HG03457 (cell line): ENCODE results near the gene CSE1L.
"Not testable (repeated sequence)": the region's sequence is repeated elsewhere in the genome, so short reads cannot be mapped to it uniquely, and the experiment has no call there.

Experiments used
- ATAC-seq: cut with Tn5 transposase; IDR thresholded peaks from one replicate; pipeline ENCODE4 v1.9.1; 2021; ENCODE audit warnings: moderate number of reproducible peaks; ENCODE audit not compliant: unreplicated experiment

CSE1L gene, protein sequence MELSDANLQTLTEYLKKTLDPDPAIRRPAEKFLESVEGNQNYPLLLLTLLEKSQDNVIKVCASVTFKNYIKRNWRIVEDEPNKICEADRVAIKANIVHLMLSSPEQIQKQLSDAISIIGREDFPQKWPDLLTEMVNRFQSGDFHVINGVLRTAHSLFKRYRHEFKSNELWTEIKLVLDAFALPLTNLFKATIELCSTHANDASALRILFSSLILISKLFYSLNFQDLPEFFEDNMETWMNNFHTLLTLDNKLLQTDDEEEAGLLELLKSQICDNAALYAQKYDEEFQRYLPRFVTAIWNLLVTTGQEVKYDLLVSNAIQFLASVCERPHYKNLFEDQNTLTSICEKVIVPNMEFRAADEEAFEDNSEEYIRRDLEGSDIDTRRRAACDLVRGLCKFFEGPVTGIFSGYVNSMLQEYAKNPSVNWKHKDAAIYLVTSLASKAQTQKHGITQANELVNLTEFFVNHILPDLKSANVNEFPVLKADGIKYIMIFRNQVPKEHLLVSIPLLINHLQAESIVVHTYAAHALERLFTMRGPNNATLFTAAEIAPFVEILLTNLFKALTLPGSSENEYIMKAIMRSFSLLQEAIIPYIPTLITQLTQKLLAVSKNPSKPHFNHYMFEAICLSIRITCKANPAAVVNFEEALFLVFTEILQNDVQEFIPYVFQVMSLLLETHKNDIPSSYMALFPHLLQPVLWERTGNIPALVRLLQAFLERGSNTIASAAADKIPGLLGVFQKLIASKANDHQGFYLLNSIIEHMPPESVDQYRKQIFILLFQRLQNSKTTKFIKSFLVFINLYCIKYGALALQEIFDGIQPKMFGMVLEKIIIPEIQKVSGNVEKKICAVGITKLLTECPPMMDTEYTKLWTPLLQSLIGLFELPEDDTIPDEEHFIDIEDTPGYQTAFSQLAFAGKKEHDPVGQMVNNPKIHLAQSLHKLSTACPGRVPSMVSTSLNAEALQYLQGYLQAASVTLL

DNA sequence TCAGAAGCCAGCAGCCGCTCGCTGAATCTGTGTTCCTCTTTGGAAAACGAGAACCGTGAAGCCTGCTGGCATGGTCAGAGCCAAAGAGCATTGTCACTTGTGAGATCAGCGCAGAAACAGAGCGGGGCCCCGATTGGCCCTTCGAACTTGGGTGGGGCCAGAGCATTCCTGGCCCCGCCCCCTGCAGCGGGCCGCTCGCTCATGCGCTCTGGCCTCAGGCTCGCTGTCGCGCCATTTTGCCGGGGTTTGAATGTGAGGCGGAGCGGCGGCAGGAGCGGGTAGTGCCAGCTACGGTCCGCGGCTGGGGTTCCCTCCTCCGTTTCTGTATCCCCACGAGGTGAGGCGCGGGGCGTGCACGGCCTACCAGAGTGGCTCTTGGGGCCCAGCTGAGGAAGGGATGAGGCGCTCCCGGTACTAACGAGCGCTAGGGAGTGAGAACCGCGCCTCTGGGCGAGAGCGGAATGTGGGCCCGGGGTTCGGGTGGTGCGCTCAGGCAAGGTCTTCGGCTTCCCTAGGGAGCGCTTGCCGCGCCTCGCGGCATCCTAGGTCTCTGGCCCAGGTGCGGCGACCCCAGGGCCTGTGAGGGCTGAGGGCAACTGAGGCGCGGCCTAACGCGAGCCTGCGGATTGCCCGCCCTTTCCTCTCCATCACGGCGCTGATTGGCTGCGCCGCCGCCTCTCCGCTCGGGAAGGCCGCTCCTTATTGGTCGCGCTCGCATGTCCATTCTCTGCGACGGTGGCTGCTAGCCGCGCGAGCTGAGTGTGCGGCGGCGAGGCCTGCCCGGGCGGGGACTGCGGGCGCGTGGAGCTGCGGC is at the start of gene CSE1L:
Gene CSE1L, plus strand, starts transcription at position 226 of the 814 bp plus-strand sequence. CDS start 12,152 bp downstream, outside the sequence.
- ATAC-seq = peak; percentile 60

DNA sequence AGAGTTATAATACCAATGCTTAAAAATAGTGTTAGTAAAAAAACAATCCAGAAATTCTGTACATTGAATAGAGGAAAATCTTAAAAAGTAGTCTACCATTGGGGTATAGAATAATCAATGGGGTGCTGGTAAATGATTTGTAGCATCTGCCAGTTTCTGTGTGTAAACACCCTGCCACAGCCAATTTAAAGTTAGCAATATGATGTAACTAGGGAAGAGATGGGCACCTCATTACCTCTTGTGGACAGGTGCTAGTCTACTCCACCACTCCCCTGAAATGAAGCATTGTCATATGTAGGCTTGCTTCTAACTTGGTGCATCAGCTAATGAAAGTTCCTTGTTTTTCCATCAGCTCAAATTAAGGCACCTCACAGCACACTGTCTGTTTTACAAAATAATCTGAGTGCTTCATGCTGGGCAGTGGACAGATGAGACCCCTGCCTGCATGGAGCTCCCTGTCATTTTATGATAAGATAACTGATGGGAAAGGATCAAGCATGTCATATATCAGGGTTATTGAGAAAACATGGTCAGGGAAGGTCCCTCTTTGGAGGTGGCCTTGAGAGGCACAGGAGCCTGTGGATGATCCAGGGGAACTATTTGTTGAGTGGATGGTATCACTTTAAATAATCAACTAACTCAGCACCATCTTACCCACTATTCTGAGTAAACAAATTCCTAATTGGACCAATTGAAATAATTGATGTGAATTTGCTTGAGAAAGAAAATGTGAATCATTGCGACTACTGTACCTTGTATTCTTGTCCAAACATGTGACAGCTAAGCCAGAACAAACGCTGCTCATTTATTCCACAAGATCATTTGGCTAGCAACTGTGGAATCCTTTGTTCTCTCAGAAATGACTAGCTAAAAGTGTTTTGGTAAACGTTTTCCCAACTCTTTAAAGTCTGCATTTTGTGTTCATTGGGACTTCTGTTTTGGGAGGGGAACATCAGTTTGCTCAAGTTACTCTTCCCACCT is 45.9 kb upstream of the CSE1L start:
- no peak for ATAC-seq

DNA sequence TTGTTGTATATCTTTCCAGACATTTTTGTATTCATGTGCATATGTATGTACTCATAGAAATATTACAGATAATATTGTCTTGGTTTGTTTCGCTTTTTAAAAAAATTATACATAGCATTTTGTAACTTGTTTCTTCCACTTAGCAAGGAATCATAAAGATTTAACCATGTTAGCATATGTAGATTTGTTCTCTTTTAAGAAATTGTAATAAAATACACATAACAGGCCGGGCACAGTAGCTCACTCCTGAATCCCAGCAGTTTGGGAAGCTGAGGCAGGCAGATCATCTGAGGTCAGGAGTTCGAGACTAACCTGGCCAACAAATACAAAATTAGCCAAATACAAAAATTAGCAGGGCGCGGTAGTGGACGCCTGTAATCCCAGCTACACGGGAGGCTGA is 44.4 kb upstream of the CSE1L start:
- no peak for ATAC-seq

DNA sequence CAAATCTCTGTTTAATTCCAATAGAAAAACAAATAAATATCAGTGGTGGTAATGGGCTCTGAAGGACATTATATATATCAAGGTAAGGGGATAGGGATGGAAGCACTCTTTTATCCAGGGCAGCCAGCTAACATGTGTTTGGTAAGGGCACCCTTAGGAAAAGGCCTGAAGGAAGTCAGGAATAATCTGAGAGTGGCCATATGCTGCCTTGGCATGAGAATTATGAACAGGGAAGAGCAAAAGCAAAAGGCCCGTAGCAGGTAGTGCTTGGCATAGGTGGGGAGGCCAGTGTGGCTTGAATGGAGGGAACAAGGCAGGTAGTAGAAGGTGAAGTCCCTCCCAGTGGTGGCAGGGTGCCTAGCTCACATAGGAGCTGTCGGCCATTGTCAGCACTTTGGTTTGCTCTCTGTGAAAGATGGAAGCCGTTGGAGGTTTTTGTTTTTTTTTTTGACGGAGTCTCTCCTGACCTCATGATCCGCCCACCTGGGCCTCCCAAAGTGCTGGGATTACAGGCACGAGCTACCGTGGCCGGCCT is 39.6 kb upstream of the CSE1L start:
- ATAC-seq = no peak

DNA sequence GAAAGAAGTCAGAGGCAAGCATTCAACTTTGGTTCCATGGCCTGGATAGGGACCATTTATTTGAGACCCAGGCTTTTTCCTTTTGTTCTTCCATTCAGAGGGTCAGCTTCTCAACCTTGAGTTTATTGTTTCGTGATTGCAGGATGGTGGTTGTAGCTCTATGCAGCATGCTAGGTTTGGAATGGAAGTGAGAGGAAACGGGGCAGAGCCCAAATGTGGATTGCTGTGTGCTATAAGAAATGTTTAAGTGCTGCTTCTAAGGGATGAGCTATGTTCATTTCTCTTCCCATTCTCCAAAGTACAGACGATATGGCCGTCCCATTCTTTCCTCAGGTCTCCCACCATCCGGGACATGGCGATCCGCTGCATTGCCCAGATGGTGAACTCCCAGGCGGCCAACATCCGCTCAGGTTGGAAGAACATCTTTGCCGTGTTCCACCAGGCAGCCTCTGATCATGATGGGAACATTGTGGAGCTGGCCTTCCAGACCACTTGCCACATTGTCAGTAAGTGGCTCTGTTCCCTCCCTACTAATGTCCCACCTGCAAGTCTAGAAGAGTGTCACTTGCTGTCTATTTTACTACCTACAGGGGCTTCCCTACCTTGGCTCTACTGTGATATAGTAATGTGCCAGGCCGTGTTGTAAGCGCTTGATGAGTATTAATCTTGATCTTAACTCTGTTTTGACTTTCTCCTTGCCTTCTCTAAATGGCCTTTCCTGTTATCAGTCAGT is 36.0 kb upstream of the CSE1L start:
- no peak for ATAC-seq

DNA sequence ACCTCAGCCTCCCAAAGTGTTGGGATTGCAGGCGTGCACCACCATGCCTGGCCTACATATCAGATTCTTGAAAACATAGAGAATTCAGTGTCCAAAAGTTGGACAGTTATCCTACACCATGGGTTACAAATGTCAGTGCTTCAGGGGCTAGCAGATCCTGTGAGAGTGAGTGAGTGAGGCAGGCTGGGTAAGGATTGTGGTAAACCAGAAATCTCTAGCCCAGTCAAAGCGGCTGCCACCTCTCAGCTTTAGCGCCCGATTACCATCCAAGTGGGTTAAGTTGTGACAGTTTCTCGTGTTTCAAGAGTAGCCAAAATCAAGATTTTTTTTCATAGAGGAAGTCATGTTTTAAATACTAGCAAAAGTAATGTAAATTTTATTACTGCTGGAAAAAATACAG is 21.9 kb upstream of the CSE1L start:
- no peak for ATAC-seq

DNA sequence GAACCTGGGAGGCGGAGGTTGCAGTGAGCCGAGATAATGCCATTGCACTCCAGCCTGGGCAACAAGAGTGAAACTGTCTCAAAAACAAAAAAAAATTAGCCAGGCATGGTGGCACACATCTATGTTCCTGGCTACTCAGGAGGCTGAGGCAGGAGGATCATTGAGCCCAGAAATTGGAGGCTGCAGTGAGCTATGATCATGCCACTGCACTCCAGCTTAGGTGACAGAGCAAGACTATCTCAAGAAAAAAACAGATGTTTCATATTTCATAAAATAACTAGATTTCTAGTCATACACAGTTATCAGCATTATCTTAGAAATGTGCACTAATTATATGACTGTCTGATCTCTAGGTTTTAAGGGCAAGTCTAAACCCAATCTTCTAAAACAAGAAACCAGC is 17.9 kb upstream of the CSE1L start:
- ATAC-seq = not testable (repeated sequence)

DNA sequence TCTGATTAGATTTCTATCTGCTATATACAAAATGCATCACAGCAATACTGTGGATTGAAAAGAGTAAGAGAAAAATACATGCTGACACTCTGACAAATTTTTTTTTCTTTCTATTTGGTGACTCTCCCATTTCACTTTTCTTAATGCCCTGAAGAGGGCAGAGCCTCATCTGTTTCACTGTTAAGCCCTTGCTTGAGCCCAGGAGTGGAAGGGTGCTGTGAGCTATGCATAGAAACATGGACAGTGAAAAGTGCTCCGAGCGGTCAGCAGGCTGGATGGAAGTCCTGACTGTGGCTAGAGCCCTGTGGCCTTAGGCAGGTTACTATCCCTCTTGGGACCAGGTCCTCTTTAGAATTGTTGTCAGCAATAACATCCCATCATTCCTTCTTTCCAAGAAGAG is 17.4 kb upstream of the CSE1L start:
- ATAC-seq = no peak

DNA sequence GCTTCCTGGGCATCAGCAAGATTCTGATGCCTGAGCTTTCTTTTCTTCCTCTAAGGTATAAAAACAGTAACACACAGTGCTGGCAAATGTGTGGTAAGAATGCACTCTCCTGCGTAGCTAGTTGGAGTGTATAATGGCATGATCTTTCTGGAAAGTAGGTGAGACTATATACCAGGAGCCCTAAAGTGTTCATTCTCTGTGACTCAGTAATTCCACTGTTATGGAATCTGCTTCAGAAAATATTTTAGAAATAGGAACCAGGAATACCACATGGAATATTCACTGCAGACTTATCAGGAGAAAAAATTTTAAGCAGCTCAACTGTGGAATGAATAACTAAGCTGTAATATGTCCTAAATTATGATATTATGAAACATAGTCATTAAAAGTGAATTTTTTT is 16.9 kb upstream of the CSE1L start:
- no peak for ATAC-seq

DNA sequence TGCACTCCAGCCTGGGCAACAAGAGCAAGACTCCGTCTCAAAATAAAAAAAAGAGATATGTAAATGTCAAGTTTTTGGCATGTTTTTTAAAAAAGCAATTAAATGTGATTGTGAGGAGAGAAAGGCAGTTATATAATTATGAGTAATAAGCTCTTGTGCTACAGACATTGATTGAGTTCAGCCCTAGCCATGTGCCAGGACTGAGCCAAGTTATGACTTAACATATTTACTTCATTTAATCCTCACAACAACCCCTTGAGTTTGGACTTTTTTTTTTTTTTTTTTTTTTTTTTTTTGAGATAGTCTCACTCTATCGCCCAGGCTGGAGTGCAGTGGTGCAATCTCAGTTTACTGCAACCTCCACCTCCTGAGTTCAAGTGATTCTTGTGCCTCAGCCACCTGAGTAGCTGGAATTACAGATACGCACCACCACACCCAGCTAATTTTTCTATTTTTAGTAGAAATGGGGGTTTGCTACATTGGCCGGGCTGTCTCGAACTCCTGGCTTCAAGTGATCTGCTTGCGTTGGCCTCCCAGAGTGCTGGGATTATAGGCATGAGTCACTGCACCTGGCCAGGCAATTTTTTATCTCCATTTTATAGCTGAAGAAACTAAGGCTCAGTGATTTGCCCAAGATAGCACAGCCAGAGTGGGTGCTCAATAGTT is 15.0 kb upstream of the CSE1L start:
- no peak for ATAC-seq

DNA sequence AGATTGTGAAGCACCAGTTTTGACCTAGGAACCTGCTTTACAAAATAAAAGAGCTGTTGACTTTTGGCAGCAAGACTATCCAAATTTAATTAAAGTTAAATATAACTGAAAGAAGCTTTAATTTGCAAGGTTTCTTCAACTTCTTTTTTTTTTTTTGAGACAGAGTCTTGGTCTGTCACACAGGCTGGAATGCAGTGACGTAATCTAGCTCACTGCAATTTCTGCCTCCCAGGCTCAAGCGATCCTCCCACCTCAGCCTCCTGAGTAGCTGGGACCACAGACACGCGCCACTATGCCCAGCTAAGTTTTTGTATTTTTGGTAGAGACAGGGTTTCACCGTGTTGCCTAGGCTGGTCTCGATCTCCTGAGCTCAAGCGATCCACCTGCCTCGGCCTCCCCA is 13.7 kb upstream of the CSE1L start:
- no peak for ATAC-seq

DNA sequence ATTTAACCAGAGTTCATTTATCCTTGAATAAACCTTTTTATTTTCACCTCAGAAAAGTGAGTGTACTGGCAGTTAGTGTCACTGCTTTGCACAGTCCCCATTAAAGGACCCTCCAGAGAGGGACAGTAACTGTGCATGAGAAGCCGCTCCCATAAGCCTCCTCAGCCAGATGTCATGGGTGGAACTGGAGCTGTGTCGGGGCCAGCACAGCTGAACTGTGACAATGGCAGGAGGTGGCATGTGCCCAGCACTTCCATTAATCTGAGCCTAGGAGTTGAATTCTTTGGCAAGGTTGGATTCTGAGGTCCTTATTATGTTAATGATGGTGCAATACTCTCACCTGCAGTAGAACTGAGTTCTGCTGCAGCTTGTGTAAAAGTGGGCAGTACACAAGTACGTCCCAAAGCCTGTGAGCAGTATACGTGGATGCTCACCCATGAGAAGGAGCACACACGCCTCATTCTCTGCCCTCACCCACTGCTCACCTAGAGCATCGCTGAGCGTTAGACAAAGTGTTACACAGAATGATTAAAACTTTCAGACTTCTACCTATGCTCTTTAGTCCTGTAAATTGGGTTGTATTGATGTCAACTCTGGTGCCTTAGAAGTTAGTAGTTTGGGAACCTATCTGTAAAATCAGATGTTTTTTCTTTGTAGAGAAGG is 11.9 kb upstream of the CSE1L start:
- no peak for ATAC-seq

DNA sequence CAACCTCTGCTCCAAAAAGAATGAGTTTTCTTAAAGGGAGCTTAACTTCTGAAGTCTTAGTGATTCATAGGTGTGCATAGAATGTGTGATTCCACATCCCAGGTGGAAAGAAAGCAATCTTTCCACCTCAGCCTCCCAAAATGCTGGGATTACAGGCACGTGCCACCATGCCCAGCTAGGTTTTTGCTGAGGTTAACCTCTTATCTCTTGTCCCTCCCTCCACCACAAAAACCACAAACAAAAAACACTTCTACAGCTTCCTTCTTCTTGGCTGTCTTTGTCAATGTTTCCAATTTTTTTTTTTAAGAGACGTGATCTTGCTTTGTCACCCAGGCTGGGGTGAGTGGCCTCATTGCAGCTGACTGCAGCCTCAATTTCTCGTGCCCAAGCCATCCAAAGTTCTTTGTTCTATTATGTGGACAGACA is 8.1 kb upstream of the CSE1L start:
- no peak for ATAC-seq

DNA sequence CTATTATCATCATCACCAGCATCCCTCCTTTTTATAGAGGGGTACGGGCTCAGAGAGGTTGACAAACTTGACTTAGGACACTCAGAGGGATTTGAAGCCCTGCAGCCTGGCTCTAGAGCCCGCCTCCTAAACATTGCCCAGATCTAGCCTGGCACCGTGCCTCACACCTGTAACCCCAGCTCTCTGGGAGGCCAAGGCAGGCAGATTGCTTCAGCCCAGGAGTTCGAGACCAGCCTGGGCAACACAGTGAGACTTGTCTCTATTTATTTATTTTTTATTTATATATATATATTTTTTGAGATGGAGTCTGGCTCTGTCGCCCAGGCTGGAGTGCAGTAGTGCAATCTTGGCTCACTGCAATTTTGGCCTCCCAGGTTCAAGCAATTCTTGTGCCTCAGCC is 6.3 kb upstream of the CSE1L start:
- no peak for ATAC-seq

DNA sequence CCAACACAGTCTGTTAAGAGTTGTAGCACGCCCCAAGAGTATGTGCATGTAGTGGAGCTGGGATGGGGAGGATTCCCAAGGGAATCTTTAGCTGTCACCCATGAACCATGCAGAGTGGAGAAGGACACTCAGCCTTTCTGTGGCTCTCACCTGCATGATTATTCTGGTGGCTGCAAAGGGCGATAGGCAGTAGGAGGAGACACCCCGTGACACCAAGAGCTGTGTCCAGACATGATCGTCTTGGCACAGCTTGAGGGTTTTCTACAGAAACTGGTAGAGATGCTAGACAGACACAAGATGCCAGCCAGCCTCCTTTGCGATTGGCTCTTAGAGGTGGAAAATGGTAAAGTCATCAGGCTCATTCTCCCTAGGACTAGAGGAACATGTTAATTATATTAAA is 3.1 kb upstream of the CSE1L start:
- no peak for ATAC-seq

DNA sequence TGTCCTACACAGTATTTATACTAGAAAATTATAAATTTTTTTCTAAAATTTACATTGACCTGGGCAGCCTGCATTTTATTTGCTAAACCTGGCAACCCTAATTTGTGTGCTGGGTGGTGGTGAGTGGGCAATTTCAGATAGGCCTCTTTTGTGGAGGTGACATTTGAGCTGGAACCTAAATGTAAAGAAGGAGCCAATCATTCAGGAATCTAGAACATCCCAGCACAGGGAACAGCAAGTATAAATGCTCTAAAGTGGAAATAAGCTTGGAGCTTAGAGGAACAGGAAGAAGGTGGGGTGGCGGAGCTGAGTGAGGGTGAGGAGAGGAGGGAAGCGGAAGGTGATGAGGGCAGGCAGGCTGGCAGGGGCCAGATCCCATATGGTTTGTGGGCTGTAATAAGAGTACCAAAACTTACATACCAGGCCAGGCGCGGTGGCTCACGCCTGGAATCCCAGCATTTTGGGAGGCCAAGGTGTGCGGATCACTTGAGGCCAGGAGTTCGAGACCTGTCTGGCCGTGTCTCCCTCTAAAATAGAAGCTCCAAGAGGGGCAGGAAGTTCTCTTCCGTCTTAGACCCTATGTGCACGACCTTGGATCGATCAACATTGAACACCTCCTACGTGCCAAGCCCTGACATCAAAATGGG is 549 bp upstream of the CSE1L start:
- peak; percentile 7 for ATAC-seq

DNA sequence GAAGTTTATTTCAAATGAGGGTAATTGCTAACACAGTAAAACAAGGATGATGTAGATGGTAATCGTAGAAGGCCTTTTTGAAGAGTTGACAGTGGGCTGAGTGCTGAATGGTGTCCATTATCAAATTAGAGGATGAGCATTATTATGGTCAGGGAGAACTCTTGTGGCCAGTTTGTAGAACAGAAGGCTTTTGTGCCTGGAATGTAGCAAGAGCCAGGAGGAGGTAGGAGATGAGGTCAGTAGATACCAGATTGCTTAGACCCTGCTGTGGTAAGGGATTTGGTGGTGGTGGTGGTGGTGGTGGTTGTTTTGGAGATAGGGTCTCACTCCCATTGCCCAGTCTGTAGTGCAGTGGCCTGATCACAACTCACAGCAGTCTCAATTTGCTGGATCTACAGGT is 6.2 kb downstream of the CSE1L start:
- ATAC-seq = no peak
